GM12878 (cell line): ENCODE results near the gene TOP1. TPM values are rescaled to one million over a fixed set of nuclear protein-coding genes. Genes with fewer than 3 reads are reported as not detected.

ENCODE experiments used
- ATAC-seq: fragments of 200-7000 bp; cut with Tn5 transposase; 3 replicates; pipeline ENCODE4 v1.9.1; 2020; ENCODE audit warnings: mild to moderate bottlenecking, moderate library complexity
- BruUV-seq: library from RNA; stranded (reverse); fragments of 400-500 nt; replicated peaks from 2 replicates; lab custom pipeline; 2021; lab: Mats Ljungman, UMichigan
- CTCF ChIA-PET: fragments of 300-600 bp; sonication (Branson Sonifier 250); formaldehyde crosslinking; extraction: SDS; loops from one replicate; lab custom pipeline; 2021; ENCODE audit warnings: inconsistent platforms; lab: Yijun Ruan, JAX
- POLR2A ChIA-PET: fragments of 350-600 bp; formaldehyde crosslinking; extraction: SDS; loops from one replicate; lab custom pipeline; 2021; ENCODE audit warnings: inconsistent platforms; lab: Charles Lee
- RAD21 ChIA-PET: fragments of 300-600 bp; sonication (Branson Sonifier 250); formaldehyde crosslinking; loops from one replicate; lab custom pipeline; 2023; ENCODE audit warnings: antibody characterized with exemption; ENCODE audit not compliant: unreplicated experiment; lab: Charles Lee
- SMC1A ChIA-PET: fragments of 300-600 bp; sonication (Branson Sonifier 250); formaldehyde crosslinking; loops from one replicate; lab custom pipeline; 2023; ENCODE audit not compliant: unreplicated experiment, uncharacterized antibody; lab: Charles Lee
- DNase-seq: peaks from one replicate; pipeline ENCODE4 v3.0.0-alpha.2; 2011; ENCODE audit warnings: low read depth, low spot score
- FAIRE-seq: peaks from 3 replicates; lab custom pipeline; 2011; peaks lifted over from hg19 to GRCh38; lab: Jason Lieb, UNC
- H2AFZ ChIP-seq: 2 replicates; pipeline ENCODE4 v1.6.0; 2011; ENCODE audit warnings: low read depth, low read length, control low read depth; ENCODE audit not compliant: control insufficient read depth
- H3K27ac ChIP-seq: 2 replicates; pipeline ENCODE4 v1.5.1; 2011; ENCODE audit warnings: control low read depth; ENCODE audit not compliant: control insufficient read depth, insufficient read depth
- H3K27me3 ChIP-seq, 2 experiments: replicated peaks in 1 of 2; 2 replicates each; pipeline versions ENCODE4 v1.6.0 to v1.6.1; 2011; ENCODE audit warnings: low read length in 1 of 2; ENCODE audit not compliant: control insufficient read depth in 2 of 2, insufficient read depth in 2 of 2
- H3K36me3 ChIP-seq, 2 experiments: 2 replicates each; pipeline ENCODE4 v1.5.1; 2011; ENCODE audit warnings: low read length in 1 of 2; ENCODE audit not compliant: control insufficient read depth in 2 of 2, insufficient read depth in 2 of 2
- H3K4me1 ChIP-seq: 2 replicates; pipeline ENCODE4 v1.6.1; 2011; ENCODE audit warnings: mild to moderate bottlenecking, low read length, moderate library complexity, mixed read lengths; ENCODE audit not compliant: control insufficient read depth, insufficient read depth
- H3K4me2 ChIP-seq: 2 replicates; pipeline ENCODE4 v1.6.0; 2011; ENCODE audit warnings: control low read depth; ENCODE audit not compliant: control insufficient read depth, insufficient read depth
- H3K4me3 ChIP-seq: fragments of 200-600 bp; sonication (generic); 2 replicates; pipeline ENCODE4 v1.5.1; 2016
- H3K79me2 ChIP-seq: 2 replicates; pipeline ENCODE4 v1.6.0; 2011; ENCODE audit warnings: low read length; ENCODE audit not compliant: control insufficient read depth, insufficient read depth
- H3K9ac ChIP-seq: 2 replicates; pipeline ENCODE4 v1.8.0; 2011; ENCODE audit warnings: low read length, control low read depth, mixed read lengths; ENCODE audit not compliant: control insufficient read depth, insufficient read depth
- H3K9me3 ChIP-seq: replicated peaks from 3 replicates; pipeline ENCODE4 v1.5.1; 2011; ENCODE audit warnings: mild to moderate bottlenecking, low read length; ENCODE audit not compliant: control insufficient read depth, insufficient read depth
- H4K20me1 ChIP-seq: 2 replicates; pipeline ENCODE4 v1.6.0; 2011; ENCODE audit not compliant: control insufficient read depth, insufficient read depth
- CREM ChIP-seq: IDR thresholded peaks from 2 replicates; pipeline ENCODE4 v1.6.1; 2014; ENCODE audit warnings: antibody characterized with exemption, low read depth
- ETV6 ChIP-seq, 2 experiments: fragments of 450-650 bp in 1 of 2; IDR thresholded peaks in 1 of 2; conservative IDR thresholded peaks in 1 of 2; 2 replicates each; pipeline ENCODE4 v1.6.1; 2014; ENCODE audit warnings: antibody characterized with exemption in 1 of 2, borderline replicate concordance in 1 of 2, low read depth in 1 of 2, mild to moderate bottlenecking in 1 of 2, moderate library complexity in 1 of 2
- IRF4 ChIP-seq: IDR thresholded peaks from 2 replicates; pipeline ENCODE4 v1.6.1; 2011; ENCODE audit warnings: low read depth, low read length
- JUNB ChIP-seq: IDR thresholded peaks from 2 replicates; pipeline ENCODE4 v1.6.1; 2016; ENCODE audit warnings: antibody characterized with exemption, mild to moderate bottlenecking
- KDM1A ChIP-seq: fragments of 200-600 bp; sonication (generic); IDR thresholded peaks from 2 replicates; pipeline ENCODE4 v1.6.1; 2016; ENCODE audit warnings: borderline replicate concordance
- LARP7 ChIP-seq: fragments of 450-650 bp; IDR thresholded peaks from 2 replicates; pipeline ENCODE4 v1.6.1; 2017; ENCODE audit warnings: mild to moderate bottlenecking
- RBBP5 ChIP-seq: fragments of 200-600 bp; sonication (generic); conservative IDR thresholded peaks from 2 replicates; pipeline ENCODE4 v1.6.1; 2016
- RELA ChIP-seq: fragments of 450-650 bp; IDR thresholded peaks from 2 replicates; pipeline ENCODE4 v1.8.0; 2014; ENCODE audit warnings: borderline replicate concordance; ENCODE audit not compliant: partially characterized antibody
- SIN3A ChIP-seq: IDR thresholded peaks from 2 replicates; pipeline ENCODE4 v1.6.1; 2012; ENCODE audit warnings: low read depth, low read length, improper control_type of control experiment
- SIX5 ChIP-seq: IDR thresholded peaks from 2 replicates; pipeline ENCODE4 v1.6.1; 2011; ENCODE audit warnings: mild to moderate bottlenecking, low read depth, low read length, moderate library complexity; ENCODE audit not compliant: severe bottlenecking
- TARDBP ChIP-seq: IDR thresholded peaks from 2 replicates; pipeline ENCODE4 v1.6.1; 2016; ENCODE audit warnings: borderline replicate concordance
- YBX1 ChIP-seq: fragments of 450-650 bp; IDR thresholded peaks from 2 replicates; pipeline ENCODE4 v1.6.1; 2016; ENCODE audit warnings: antibody characterized with exemption
- WGBS: methylation state at CpG from one replicate; pipeline ENCODE4 v1.1.6; 2016; ENCODE audit warnings: low lambda C conversion rate; ENCODE audit not compliant: insufficient replicate concordance, insufficient coverage; ENCODE audit errors: missing lambda C conversion rate; 5-methylcytosine and 5-hydroxymethylcytosine counted together
- in situ Hi-C: fragments of 300-500 bp; cut with MboI; formaldehyde crosslinking; loops from 9 replicates; pipeline ENCODE4 v1.14.3; 2018; ENCODE audit warnings: mixed read lengths
- intact Hi-C: fragments of 100-400 bp; cut with micrococcal nuclease; formaldehyde crosslinking; loops from one replicate; pipeline ENCODE4 v1.14.2; 2022; ENCODE audit not compliant: unreplicated experiment
- polyA plus RNA-seq, 11 experiments: library from polyadenylated mRNA; depleted of rRNA in 4 of 11; unstranded in 6 of 11; stranded (reverse) in 5 of 11; fragments of >200 nt; fragmentation: Nextera tagmentation in 4 of 11; fragmentation: Illumina TruSeq in 1 of 11; extraction: Ambion mirVana in 4 of 11; extraction: Trizol in 1 of 11; gene quantifications; 1 replicate in 1 of 11; 2 replicates in 10 of 11; pipeline versions ENCODE4 v1.2.1 to v1.2.3, GENCODE V29; 2011 to 2016; ENCODE audit warnings: inconsistent platforms in 2 of 11, missing spikeins in 2 of 11, low read depth in 1 of 11
- total RNA-seq, 4 experiments: library from RNA; depleted of rRNA in 3 of 4; stranded (reverse); fragments of >200 nt in 3 of 4; fragmentation: Illumina TruSeq in 1 of 4; extraction: Trizol in 1 of 4; gene quantifications; 2 replicates each; pipeline versions ENCODE4 v1.2.1 to v1.2.3, GENCODE V29; 2013 to 2021
- TF ChIP-seq, protein P1 (sequence below): fragments of 450-650 bp; IDR thresholded peaks from 2 replicates; pipeline ENCODE4 v1.6.1; 2014; ENCODE audit warnings: mild to moderate bottlenecking
- TF ChIP-seq, protein P2 (sequence below): IDR thresholded peaks from 2 replicates; pipeline ENCODE4 v1.6.1; 2011; ENCODE audit warnings: borderline replicate concordance, low read depth, mild to moderate bottlenecking, moderate library complexity, mixed read lengths, low read length; ENCODE audit not compliant: insufficient read depth; ENCODE audit errors: extremely low read length

TOP1 gene
- total and polyA plus RNA-seq, 10 of the 15 experiments (the other 5 are each of a cell fraction or from before 2014, with no cell fraction given), result 21.5 to 128 (median 47.3) TPM

DNA sequence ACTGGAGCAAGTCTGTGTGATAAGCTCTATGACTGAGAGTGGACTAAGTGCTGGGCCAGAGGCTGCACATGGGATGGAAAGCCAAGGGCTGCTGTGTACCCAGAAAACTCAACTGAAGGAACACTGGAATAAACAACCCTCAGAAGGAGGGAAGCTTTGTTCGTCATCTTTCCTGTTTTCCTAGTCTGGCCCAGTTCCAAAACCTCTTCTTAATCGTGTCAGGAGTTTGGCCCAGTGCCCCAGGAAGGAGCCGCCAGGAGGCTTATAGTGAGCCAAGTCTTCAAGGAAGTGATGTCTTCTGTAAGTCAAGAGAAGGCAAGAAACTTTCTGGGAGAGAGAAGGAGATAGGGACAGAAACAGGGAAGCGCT lies 23.3 kb upstream of the TOP1 start:
- POLR2A ChIA-PET, result interaction anchor here (1.1 to 2.4 kb wide), 4 partner anchors 15 to 56 kb away, joined by 3 to 10 read pairs (median 4); no protein-coding TSS in a partner anchor
- RAD21 ChIA-PET, result interaction anchor here (1.6 kb wide), 1 partner anchor 14 kb away, joined by 4 read pairs; no protein-coding TSS in a partner anchor
- intact Hi-C loops, result no loop called here
- peaks cover 39% of the 10 kb centered on the region for H3K4me1 ChIP-seq
- no peak for TF ChIP-seq RELA
- TF ChIP-seq, all 136 proteins: peak for 0
- FAIRE-seq (no peak), DNase-seq (no peak), ATAC-seq (no peak)
- no peak overlapping the region for H3K4me3 ChIP-seq
- 95% methylated on average over 4 of the region's 4 CpGs for WGBS
- no TSS peak for BruUV-seq
- H3K36me3 ChIP-seq, result no peaks in the 10 kb centered on the region
- H3K4me2 ChIP-seq, result no peak overlapping the region
- no peak overlapping the region for H2AFZ ChIP-seq
- CTCF ChIA-PET, result interaction anchor here (11.1 kb wide), 1 partner anchor 16 kb away, joined by 256 read pairs; no protein-coding TSS in a partner anchor
- H3K27me3 ChIP-seq, result no peaks in the 10 kb centered on the region
- SMC1A ChIA-PET, result interaction anchor here (10.3 kb wide), 2 partner anchors 16 to 27 kb away, joined by 104 to 333 read pairs; partner anchors contain the start of gene TOP1
- H4K20me1 ChIP-seq, result no peaks in the 10 kb centered on the region
- H3K9me3 ChIP-seq, result no peaks in the 10 kb centered on the region; the same call in 2 of the 3 replicates
- no peak overlapping the region for H3K9ac ChIP-seq
- no peaks in the 10 kb centered on the region for H3K79me2 ChIP-seq
- in situ Hi-C loops, result no loop called here
- no peak overlapping the region for H3K27ac ChIP-seq

DNA sequence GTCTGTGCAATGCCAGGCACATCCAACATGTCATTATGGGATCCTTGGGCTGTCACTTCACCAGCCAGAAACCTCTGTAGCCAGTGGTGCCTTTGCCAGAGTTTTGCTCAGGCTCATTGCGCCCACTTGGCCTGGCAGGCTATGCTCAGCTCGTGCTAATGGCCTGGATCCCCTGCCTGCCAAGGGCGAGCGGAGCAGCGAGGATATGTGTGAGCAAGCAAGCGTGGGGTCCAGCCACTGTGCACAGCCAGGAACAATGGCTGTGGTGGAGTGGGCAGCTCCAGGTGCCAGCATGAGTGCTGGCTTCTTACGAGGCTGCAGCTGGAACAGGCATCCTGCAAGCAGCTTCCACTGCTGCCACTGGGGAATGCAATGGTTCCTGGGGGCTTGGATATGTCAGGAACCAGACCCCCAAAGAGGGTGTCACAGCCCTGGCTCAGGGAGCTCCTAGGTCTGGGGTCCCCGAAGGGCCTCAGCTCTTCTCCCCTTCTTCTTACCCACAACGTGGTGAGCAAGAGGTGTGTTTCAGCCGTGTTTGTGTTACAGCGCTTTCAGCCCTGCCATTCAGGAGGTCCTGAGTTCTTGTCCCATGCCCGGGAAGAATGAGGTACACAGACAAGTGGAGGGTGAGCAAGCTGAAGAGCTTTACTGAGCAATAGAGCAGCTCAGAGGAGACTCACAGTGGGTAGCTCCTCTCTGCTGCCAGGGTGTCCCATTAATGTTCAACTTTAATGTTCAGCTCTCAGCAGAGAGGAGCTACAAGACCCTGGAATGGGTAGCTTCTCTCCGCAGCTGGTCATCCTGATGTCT lies 22.3 kb upstream of the TOP1 start:
- intact Hi-C loops, result no loop called here
- in situ Hi-C loops, result no loop called here
- SMC1A ChIA-PET, result interaction anchor here (0.6 to 10.3 kb wide), 4 partner anchors 11 to 70 kb away, joined by 3 to 333 read pairs (median 54); partner anchors contain the start of gene TOP1
- Histone ChIP-seq H4K20me1 (no peaks in the 10 kb centered on the region), H3K4me1 (peaks cover 48% of the 10 kb centered on the region), H2AFZ (no peak overlapping the region), H3K27ac (no peak overlapping the region), H3K4me3 (no peak overlapping the region), H3K27me3 (no peaks in the 10 kb centered on the region), H3K9me3 (no peaks in the 10 kb centered on the region; the same call in 2 of the 3 replicates), H3K4me2 (no peak overlapping the region), H3K79me2 (no peaks in the 10 kb centered on the region), H3K9ac (no peak overlapping the region), H3K36me3 (no peaks in the 10 kb centered on the region)
- CTCF ChIA-PET, result interaction anchor here (0.6 to 11.1 kb wide), 3 partner anchors 13 to 58 kb away, joined by 3 to 256 read pairs (median 3); no protein-coding TSS in a partner anchor
- WGBS, result 95% methylated on average over 13 of the region's 13 CpGs
- DNase-seq (no peak), FAIRE-seq (no peak), ATAC-seq (no peak)
- RAD21 ChIA-PET, result interaction anchor here (0.8 to 1.6 kb wide), 2 partner anchors 15 to 17 kb away, joined by 3 to 4 read pairs; no protein-coding TSS in a partner anchor
- POLR2A ChIA-PET, result interaction anchor here (1.3 to 2.4 kb wide), 3 partner anchors 14 to 55 kb away, joined by 6 to 10 read pairs (median 7); no protein-coding TSS in a partner anchor
- no TSS peak for BruUV-seq
- TF ChIP-seq LARP7 (no peak), IRF4 (no peak), CREM (no peak), KDM1A (no peak), SIN3A (no peak), YBX1 (no peak), RBBP5 (no peak), ETV6 (conservative IDR thresholded peaks at IDR 0.05 in 1 of 2, IDR thresholded peaks at IDR 0.05 in 1 of 2; ENCODE audit: borderline replicate concordance in 1 of 2, low read depth in 1 of 2) (no peak), JUNB (no peak), SIX5 (no peak), TARDBP (no peak)
- TF ChIP-seq, protein P1, sequence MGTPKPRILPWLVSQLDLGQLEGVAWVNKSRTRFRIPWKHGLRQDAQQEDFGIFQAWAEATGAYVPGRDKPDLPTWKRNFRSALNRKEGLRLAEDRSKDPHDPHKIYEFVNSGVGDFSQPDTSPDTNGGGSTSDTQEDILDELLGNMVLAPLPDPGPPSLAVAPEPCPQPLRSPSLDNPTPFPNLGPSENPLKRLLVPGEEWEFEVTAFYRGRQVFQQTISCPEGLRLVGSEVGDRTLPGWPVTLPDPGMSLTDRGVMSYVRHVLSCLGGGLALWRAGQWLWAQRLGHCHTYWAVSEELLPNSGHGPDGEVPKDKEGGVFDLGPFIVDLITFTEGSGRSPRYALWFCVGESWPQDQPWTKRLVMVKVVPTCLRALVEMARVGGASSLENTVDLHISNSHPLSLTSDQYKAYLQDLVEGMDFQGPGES, result no peak
- TF ChIP-seq, protein P2, sequence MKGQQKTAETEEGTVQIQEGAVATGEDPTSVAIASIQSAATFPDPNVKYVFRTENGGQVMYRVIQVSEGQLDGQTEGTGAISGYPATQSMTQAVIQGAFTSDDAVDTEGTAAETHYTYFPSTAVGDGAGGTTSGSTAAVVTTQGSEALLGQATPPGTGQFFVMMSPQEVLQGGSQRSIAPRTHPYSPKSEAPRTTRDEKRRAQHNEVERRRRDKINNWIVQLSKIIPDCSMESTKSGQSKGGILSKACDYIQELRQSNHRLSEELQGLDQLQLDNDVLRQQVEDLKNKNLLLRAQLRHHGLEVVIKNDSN, result no peak
